ENCODE results near the gene FUT8. TPM values are rescaled to one million over a fixed set of nuclear protein-coding genes. Genes with fewer than 3 reads are reported as not detected.
"Not testable (repeated sequence)": the region's sequence is repeated elsewhere in the genome, so short reads cannot be mapped to it uniquely, and the experiment has no call there.

FUT8 gene
- total and polyA plus RNA-seq, 2 experiments from 2014 or later = 17.4 to 35.4 TPM

- Histone ChIP-seq H3K4me3 (no peak overlapping the region), H3K36me3 (no peaks in the 10 kb centered on the region), H3K9me3 (ENCODE audit: low read depth) (no peaks in the 10 kb centered on the region), H3K27me3 (no peaks in the 10 kb centered on the region), H3K4me1 (ENCODE audit: low read depth) (no peaks in the 10 kb centered on the region), H3K27ac (no peak overlapping the region)
- TF ChIP-seq CTCF (IDR thresholded peaks at IDR 0.05; ENCODE audit: low read depth, low read length) = no peak
- DNase-seq (ENCODE audit: low read depth in 1 of 2, low spot score in 1 of 2) = no peak
Observed at GRCh38 chr14:65465584-65465983, 53.1 kb downstream of the FUT8 start.

- H3K4me3 ChIP-seq; H3K36me3 ChIP-seq; H3K9me3 ChIP-seq (ENCODE audit: low read depth); H3K27ac ChIP-seq; DNase-seq (ENCODE audit: low read depth in 1 of 2, low spot score in 1 of 2); H3K27me3 ChIP-seq: not testable (repeated sequence)
- peaks cover 16% of the 10 kb centered on the region for H3K4me1 ChIP-seq (ENCODE audit: low read depth)
Observed at GRCh38 chr14:65467926-65468325, 55.4 kb downstream of the FUT8 start.

GRCh38 chr14:65469903-65470302 is 57.4 kb downstream of the FUT8 start:
- H3K27me3 ChIP-seq = no peaks in the 10 kb centered on the region
- H3K4me3 ChIP-seq = no peak overlapping the region
- H3K9me3 ChIP-seq (ENCODE audit: low read depth) = no peaks in the 10 kb centered on the region
- DNase-seq (ENCODE audit: low read depth in 1 of 2, low spot score in 1 of 2) = no peak
- no peaks in the 10 kb centered on the region for H3K36me3 ChIP-seq
- H3K27ac ChIP-seq = peak overlapping the region; percentile 52
- TF ChIP-seq CTCF (IDR thresholded peaks at IDR 0.05; ENCODE audit: low read depth, low read length) = no peak
- peaks cover 16% of the 10 kb centered on the region for H3K4me1 ChIP-seq (ENCODE audit: low read depth)

- DNase-seq (ENCODE audit: low read depth in 1 of 2, low spot score in 1 of 2) = no peak
- Histone ChIP-seq H3K4me1 (ENCODE audit: low read depth) (peaks cover 16% of the 10 kb centered on the region), H3K9me3 (ENCODE audit: low read depth) (no peaks in the 10 kb centered on the region), H3K36me3 (no peaks in the 10 kb centered on the region), H3K4me3 (no peak overlapping the region), H3K27me3 (no peaks in the 10 kb centered on the region), H3K27ac (peak overlapping the region; percentile 52)
- no peak for TF ChIP-seq CTCF (IDR thresholded peaks at IDR 0.05; ENCODE audit: low read depth, low read length)
Observed at GRCh38 chr14:65470404-65470880, 57.9 kb downstream of the FUT8 start.

- Histone ChIP-seq H3K27ac (peak overlapping the region; percentile 52), H3K36me3 (no peaks in the 10 kb centered on the region), H3K27me3 (no peaks in the 10 kb centered on the region), H3K4me3 (no peak overlapping the region), H3K4me1 (ENCODE audit: low read depth) (peaks cover 23% of the 10 kb centered on the region), H3K9me3 (ENCODE audit: low read depth) (no peaks in the 10 kb centered on the region)
- TF ChIP-seq CTCF (IDR thresholded peaks at IDR 0.05; ENCODE audit: low read depth, low read length) = no peak
- peak in 1 of 2 donors; percentile 22 for DNase-seq (ENCODE audit: low read depth in 1 of 2, low spot score in 1 of 2)
Observed at GRCh38 chr14:65471038-65471878, 58.7 kb downstream of the FUT8 start.

GRCh38 chr14:65472189-65472588 is 59.7 kb downstream of the FUT8 start:
- H3K27ac ChIP-seq = peak overlapping the region; percentile 52
- DNase-seq (ENCODE audit: low read depth in 1 of 2, low spot score in 1 of 2) = peak in 1 of 2 donors; percentile 35
- H3K36me3 ChIP-seq = no peaks in the 10 kb centered on the region
- no peaks in the 10 kb centered on the region for H3K9me3 ChIP-seq (ENCODE audit: low read depth)
- no peak for TF ChIP-seq CTCF (IDR thresholded peaks at IDR 0.05; ENCODE audit: low read depth, low read length)
- H3K27me3 ChIP-seq = no peaks in the 10 kb centered on the region
- H3K4me3 ChIP-seq = no peak overlapping the region
- peaks cover 30% of the 10 kb centered on the region for H3K4me1 ChIP-seq (ENCODE audit: low read depth)

Data from cardiac muscle cell (in vitro differentiated cells and primary cell).